HG02763 (cell line): ENCODE data around the gene CST9.
"Not testable (repeated sequence)": the region's sequence is repeated elsewhere in the genome, so short reads cannot be mapped to it uniquely, and the experiment has no call there.

Experiments used
- ATAC-seq: cut with Tn5 transposase; IDR thresholded peaks from one replicate; pipeline ENCODE4 v1.9.1; 2021; ENCODE audit warnings: mild to moderate bottlenecking, moderate library complexity; ENCODE audit not compliant: unreplicated experiment

Gene CST9

DNA sequence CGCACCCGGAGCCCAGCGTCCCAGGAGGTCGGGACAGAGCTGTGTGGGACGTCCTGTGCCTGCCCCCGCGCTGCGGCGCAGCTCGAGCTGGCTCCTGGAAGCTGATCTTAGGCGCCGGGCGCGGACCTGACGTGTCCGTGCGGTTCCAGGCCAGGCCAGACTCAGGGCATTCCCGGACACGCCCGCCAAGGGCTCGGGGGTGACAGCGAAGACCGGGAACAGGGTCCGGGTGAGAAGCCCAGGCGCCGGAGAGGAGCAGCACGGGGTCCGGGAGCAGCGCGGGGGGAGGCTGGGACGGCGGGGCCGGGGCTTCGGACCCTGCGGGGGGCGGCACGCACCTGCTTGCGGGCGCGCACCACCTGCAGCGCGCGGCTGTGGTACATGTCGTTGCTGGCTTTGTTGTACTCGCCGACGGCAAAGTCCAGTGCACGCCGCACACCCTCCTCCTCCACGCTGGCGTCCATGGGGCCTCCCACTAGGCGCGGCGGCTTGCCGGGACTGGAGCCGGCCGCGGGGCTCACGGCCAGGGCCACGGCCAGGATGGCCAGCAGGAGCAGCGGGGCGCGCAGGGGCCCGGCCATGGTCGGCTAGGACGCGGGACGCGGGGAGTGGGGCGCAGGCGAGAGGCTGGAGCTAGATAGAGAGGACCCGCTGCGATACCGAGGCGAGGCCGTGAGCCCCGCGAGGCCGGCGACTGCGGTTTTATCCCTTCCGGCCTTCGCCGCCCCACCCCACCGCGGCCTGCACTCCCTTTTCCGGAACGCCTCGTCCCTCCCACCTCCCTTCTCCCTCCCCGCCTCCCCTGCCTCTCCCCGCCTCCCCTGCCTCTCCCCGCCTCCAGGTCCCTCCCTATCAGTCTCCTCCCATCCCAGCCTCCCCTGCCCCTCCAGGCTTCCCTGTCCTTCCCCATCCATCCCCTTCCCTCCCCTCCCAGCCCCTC, 31.8 kb upstream of the CST9 start, which contains the start of gene CST3:
CST3 (minus strand) TSS at position 674 of the 940 bp plus-strand sequence; CDS start at position 581, 93 bp downstream.
- ATAC-seq, result peak; percentile 48

- no peak for ATAC-seq
Measured at GRCh38 chr20:23636908-23637281, 31.2 kb upstream of the CST9 start.

- ATAC-seq, result no peak
Measured at GRCh38 chr20:23636182-23636907, 30.6 kb upstream of the CST9 start.

DNA sequence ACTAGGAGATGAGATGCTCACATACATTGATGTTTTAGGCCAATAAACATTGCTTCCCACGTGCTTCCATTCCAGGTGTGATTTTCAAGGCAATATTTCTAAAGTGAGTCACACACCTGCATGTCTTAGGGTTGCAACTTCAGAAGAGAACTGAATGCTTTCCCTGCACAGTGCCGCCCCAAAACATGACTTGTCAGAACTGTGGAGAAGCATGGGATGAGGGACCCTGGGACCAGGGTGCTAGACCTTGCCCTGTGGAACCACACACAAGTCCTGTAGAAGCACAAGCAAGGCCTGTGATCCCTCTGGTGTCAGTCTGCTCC, 30.0 kb upstream of the CST9 start:
- not testable (repeated sequence) for ATAC-seq

- no peak for ATAC-seq
Measured at GRCh38 chr20:23634985-23635767, 29.5 kb upstream of the CST9 start.

- no peak for ATAC-seq
Measured at GRCh38 chr20:23634044-23634801, 28.5 kb upstream of the CST9 start.

DNA sequence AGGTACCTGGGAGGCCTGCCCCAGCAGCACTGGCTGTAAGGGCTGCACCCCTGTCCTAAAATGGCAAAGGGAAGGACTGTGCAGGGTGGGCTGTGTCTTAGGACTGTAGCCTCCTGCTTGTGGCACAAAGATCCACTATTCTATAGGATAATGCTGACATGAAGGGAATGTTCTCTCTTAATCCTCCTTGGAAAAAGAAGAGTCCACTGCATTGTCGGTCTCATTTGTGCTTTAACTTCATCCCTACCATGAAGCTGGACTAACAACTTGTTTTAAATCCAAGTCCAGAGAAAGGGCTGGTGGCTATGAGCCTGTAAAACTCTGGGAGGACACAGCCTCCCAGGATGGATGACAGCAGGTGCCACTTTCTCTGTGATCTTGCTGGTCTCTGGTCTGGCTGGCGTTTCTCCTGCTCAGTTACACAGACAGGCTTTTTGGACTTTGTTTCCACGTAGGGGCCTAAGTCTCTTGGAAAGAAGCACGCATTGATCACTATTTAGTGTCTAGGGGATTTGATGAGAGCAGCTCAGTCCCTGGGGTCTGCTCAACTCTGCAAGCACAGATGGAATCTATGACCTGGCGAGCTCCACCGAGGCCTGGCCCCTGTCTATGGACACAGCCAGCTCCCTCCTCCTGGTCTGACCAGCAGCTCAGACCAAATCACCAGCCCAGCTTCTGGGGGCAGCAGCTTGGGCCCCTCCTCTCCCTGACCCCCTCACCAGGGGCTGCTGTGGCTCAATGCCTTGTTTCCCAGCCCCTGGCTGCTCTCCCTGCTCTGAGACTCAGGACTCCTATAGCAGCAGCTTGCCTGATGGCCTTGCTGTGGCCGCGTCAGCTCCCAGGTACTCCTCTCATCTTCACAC, 27.2 kb upstream of the CST9 start:
- no peak for ATAC-seq

DNA sequence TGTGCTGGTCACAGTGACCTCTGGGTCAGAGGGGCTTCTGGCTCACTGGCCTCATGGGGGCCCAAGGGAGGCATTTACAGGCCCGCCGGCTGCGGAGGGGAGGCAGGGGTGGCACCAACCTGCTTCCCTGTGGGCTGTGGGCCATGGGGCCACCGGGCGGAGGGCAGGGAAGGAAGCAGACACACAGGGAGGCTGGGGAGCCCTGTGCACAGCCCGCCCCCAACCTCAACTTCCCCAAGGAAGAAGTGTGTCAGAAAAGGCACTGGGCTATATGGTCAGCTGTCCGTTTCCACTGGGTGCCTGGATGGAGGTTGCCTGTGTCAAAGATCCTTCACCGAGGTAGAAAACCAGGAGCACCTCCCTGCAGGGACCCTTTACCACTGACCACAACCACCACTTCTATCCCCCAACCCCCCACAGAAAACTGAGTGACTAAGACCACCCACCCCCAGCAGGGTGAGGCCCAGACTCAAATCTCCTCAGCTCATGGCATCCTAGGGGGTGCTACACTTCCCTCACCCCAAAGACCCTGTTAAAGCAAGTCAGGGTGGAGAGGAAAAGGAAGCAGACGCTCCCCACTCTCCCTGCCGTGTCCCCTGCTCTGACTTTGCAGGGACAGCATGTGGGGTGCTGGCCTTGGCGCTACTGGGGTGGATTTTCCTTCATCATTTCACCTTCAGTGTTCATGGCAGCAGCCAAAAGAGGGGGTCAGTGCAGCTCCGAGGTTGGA, 26.4 kb upstream of the CST9 start:
- ATAC-seq, result no peak

- no peak for ATAC-seq
Measured at GRCh38 chr20:23631226-23631822, 25.6 kb upstream of the CST9 start.

- ATAC-seq, result no peak
Measured at GRCh38 chr20:23630392-23630849, 24.7 kb upstream of the CST9 start.

- no peak for ATAC-seq
Measured at GRCh38 chr20:23629542-23630391, 24.1 kb upstream of the CST9 start.

DNA sequence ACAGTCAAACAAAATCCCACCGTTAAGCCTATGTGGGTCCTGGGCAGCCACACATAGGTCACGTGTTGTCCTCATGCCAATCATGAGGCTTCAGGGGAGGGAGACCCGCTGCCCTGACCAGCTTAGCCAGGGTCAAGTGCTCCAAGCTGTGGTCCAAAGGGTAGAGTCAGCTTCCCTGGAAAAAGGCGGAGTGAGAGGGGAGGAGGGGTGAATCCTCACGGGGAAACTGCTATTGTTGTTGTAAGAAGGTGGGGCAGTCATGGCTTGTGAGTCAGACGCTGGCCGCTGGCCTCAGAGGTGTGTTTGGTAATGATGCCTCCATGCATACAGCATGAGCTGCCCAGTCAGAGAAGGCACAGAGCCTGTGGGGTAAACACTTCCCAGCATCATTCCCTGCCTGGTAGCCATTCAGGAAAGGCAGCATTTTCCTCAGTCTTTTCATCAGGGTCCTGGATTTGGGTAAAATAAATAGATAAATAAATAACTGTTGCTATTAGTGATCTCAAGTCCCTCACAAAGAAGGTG, 23.4 kb upstream of the CST9 start:
- ATAC-seq, result no peak

GRCh38 chr20:23628402-23629016, 22.8 kb upstream of the CST9 start:
- no peak for ATAC-seq

GRCh38 chr20:23627501-23627900, 21.8 kb upstream of the CST9 start:
- ATAC-seq, result no peak

DNA sequence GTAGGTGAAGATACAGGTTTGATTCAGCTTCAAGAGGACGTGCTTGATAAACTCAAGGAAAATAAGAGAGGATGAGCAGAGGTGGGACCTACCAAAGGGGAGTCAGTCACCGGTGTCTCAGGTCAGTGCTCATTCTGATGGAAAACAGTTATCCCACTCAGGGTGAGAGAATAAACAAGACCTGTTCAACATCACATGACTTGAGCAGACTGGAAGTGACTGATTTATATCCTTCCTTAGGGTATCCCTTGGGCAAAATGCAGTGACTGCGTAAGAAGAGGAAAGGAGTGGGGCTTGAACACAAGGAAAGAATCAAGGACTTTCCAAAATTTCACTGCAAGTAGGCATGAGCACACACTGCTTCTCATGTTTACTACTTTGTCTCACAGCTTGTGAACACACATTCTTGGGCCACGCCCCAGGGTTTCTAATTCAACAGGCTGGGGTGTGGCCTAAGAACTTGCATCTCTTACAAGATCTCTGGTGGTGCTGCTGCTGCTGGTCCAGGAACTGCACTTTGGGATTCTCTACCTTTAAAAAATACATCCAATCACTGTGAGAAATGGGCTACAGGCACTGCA, 20.4 kb upstream of the CST9 start:
- ATAC-seq, result no peak

GRCh38 chr20:23625236-23625964, 19.7 kb upstream of the CST9 start:
- no peak for ATAC-seq
